ENCODE data around the gene SURF4. TPM values are rescaled to one million over a fixed set of nuclear protein-coding genes. Genes with fewer than 3 reads are reported as not detected.
A peak's percentile ranks its signal among the peaks of the same experiment; 100 is the strongest.

Gene SURF4
- total RNA-seq: 366 and 392 TPM in 2 replicates

GRCh38 chr9:133375724-133376654 is at the start of gene SURF4, which contains the start of gene STKLD1:
TSS of gene SURF4 (minus strand) at chr9:133376060. CDS start at chr9:133375969, 91 bp downstream.
TSS of gene STKLD1 (plus strand) at chr9:133376366. CDS start at chr9:133376474, 108 bp downstream.
- Histone ChIP-seq H2AFZ (ENCODE audit: low read length) (peak within 1 kb of the TSS; percentile 90), H3K36me3 (ENCODE audit: insufficient read depth, low read length) (peaks cover 22% of the 10 kb centered on the region), H4K20me1 (ENCODE audit: insufficient read depth, low read length) (peaks cover 39% of the 10 kb centered on the region), H3K4me2 (ENCODE audit: insufficient read depth, low read length) (peak within 1 kb of the TSS; percentile 95), H3K27me3 (ENCODE audit: insufficient read depth, low read length) (no peaks in the 10 kb centered on the region), H3K79me2 (ENCODE audit: insufficient read depth, low read length) (peaks cover 49% of the 10 kb centered on the region), H3K9me3 (ENCODE audit: low read depth, low read length) (no peaks in the 10 kb centered on the region), H3K27ac (ENCODE audit: low read depth, low read length) (peak within 1 kb of the TSS; percentile 93), H3K4me3 (ENCODE audit: insufficient read depth, low read length) (peak within 1 kb of the TSS; percentile 96), H3K4me1 (ENCODE audit: insufficient read depth, low read length) (peaks cover 38% of the 10 kb centered on the region)
- peak; percentile 100 for DNase-seq (ENCODE audit: insufficient read length, low spot score, missing footprints)
- no peak for TF ChIP-seq CTCF (IDR thresholded peaks at IDR 0.05; ENCODE audit: extremely low read depth, low read depth, low read length)

GRCh38 chr9:133425049-133425632 is 49.3 kb upstream of the SURF4 start:
- no peak overlapping the region for H3K4me2 ChIP-seq (ENCODE audit: insufficient read depth, low read length)
- no peaks in the 10 kb centered on the region for H3K36me3 ChIP-seq (ENCODE audit: insufficient read depth, low read length)
- no peaks in the 10 kb centered on the region for H4K20me1 ChIP-seq (ENCODE audit: insufficient read depth, low read length)
- H3K4me1 ChIP-seq (ENCODE audit: insufficient read depth, low read length): no peaks in the 10 kb centered on the region
- no peaks in the 10 kb centered on the region for H3K79me2 ChIP-seq (ENCODE audit: insufficient read depth, low read length)
- H3K27me3 ChIP-seq (ENCODE audit: insufficient read depth, low read length): peaks cover 19% of the 10 kb centered on the region
- no peak overlapping the region for H2AFZ ChIP-seq (ENCODE audit: low read length)
- TF ChIP-seq CTCF (IDR thresholded peaks at IDR 0.05; ENCODE audit: extremely low read depth, low read depth, low read length): no peak
- no peaks in the 10 kb centered on the region for H3K9me3 ChIP-seq (ENCODE audit: low read depth, low read length)
- H3K4me3 ChIP-seq (ENCODE audit: insufficient read depth, low read length): no peak overlapping the region
- no peak for DNase-seq (ENCODE audit: insufficient read length, low spot score, missing footprints)
- H3K27ac ChIP-seq (ENCODE audit: low read depth, low read length): no peak overlapping the region

- no peak overlapping the region for H3K4me2 ChIP-seq (ENCODE audit: insufficient read depth, low read length)
- DNase-seq (ENCODE audit: insufficient read length, low spot score, missing footprints): no peak
- no peak overlapping the region for H3K27ac ChIP-seq (ENCODE audit: low read depth, low read length)
- no peak overlapping the region for H2AFZ ChIP-seq (ENCODE audit: low read length)
- H3K4me1 ChIP-seq (ENCODE audit: insufficient read depth, low read length): no peaks in the 10 kb centered on the region
- no peaks in the 10 kb centered on the region for H3K36me3 ChIP-seq (ENCODE audit: insufficient read depth, low read length)
- H3K27me3 ChIP-seq (ENCODE audit: insufficient read depth, low read length): peaks cover 15% of the 10 kb centered on the region
- no peaks in the 10 kb centered on the region for H4K20me1 ChIP-seq (ENCODE audit: insufficient read depth, low read length)
- no peak for TF ChIP-seq CTCF (IDR thresholded peaks at IDR 0.05; ENCODE audit: extremely low read depth, low read depth, low read length)
- no peaks in the 10 kb centered on the region for H3K79me2 ChIP-seq (ENCODE audit: insufficient read depth, low read length)
- H3K4me3 ChIP-seq (ENCODE audit: insufficient read depth, low read length): no peak overlapping the region
- H3K9me3 ChIP-seq (ENCODE audit: low read depth, low read length): no peaks in the 10 kb centered on the region
These were observed 48.3 kb upstream of the SURF4 start for GRCh38 chr9:133424187-133424586.

- Histone ChIP-seq H3K27me3 (ENCODE audit: insufficient read depth, low read length) (peaks cover 15% of the 10 kb centered on the region), H3K4me3 (ENCODE audit: insufficient read depth, low read length) (no peak overlapping the region), H3K4me1 (ENCODE audit: insufficient read depth, low read length) (no peaks in the 10 kb centered on the region), H3K36me3 (ENCODE audit: insufficient read depth, low read length) (no peaks in the 10 kb centered on the region), H3K4me2 (ENCODE audit: insufficient read depth, low read length) (no peak overlapping the region), H3K79me2 (ENCODE audit: insufficient read depth, low read length) (no peaks in the 10 kb centered on the region), H4K20me1 (ENCODE audit: insufficient read depth, low read length) (no peaks in the 10 kb centered on the region), H2AFZ (ENCODE audit: low read length) (no peak overlapping the region), H3K9me3 (ENCODE audit: low read depth, low read length) (no peaks in the 10 kb centered on the region), H3K27ac (ENCODE audit: low read depth, low read length) (no peak overlapping the region)
- DNase-seq (ENCODE audit: insufficient read length, low spot score, missing footprints): peak; percentile 74
- no peak for TF ChIP-seq CTCF (IDR thresholded peaks at IDR 0.05; ENCODE audit: extremely low read depth, low read depth, low read length)
These were observed 47.4 kb upstream of the SURF4 start for GRCh38 chr9:133423216-133423615.

Measured in osteoblast (primary cell).